Peyer's patch (tissue), 4 donors: ENCODE measurements around the gene CSMD2. TPM values are rescaled to one million over a fixed set of nuclear protein-coding genes. Genes with fewer than 3 reads are reported as not detected.

Source experiments
- DNase-seq, 3 donors: peaks; one replicate each; pipeline ENCODE4 v3.0.0-alpha.2; 2017 to 2019
- H3K27ac ChIP-seq, 4 donors: fragments of 200-600 bp; sonication (generic); one replicate each; pipeline ENCODE4 v1.5.1; 2016 to 2019
- H3K27me3 ChIP-seq, 2 donors: fragments of 200-600 bp; sonication (generic); one replicate each; pipeline ENCODE4 v1.5.1; 2019
- H3K36me3 ChIP-seq, 3 donors: fragments of 200-600 bp; sonication (generic); one replicate each; pipeline ENCODE4 v1.5.1; 2016 to 2019
- H3K4me1 ChIP-seq, 4 donors: fragments of 200-600 bp; sonication (generic); one replicate each; pipeline ENCODE4 v1.5.1; 2016 to 2019
- H3K4me3 ChIP-seq, 4 donors: fragments of 200-600 bp; sonication (generic); 1 replicate in 3 of 4; 2 replicates in 1 of 4; pipeline ENCODE4 v1.5.1; 2016 to 2019; ENCODE audit warnings: mild to moderate bottlenecking in 1 of 4
- H3K9me3 ChIP-seq, 4 donors: fragments of 200-600 bp; sonication (generic); one replicate each; pipeline ENCODE4 v1.5.1; 2016 to 2019; ENCODE audit warnings: mild to moderate bottlenecking in 1 of 4
- POLR2A ChIP-seq, 2 donors: fragments of 450-650 bp; IDR thresholded peaks; one replicate each; pipeline ENCODE4 v1.5.1; 2017; ENCODE audit warnings: antibody characterized with exemption in 2 of 2, mild to moderate bottlenecking in 2 of 2, moderate library complexity in 2 of 2
- total RNA-seq, 4 donors: library from RNA; depleted of rRNA; stranded (reverse); fragments of >200 nt; gene quantifications; one replicate each; pipeline ENCODE4 v1.1.0, GENCODE V29; 2016
- TF ChIP-seq, protein P1 (sequence below), 6 experiments: fragments of 450-650 bp in 4 of 6; fragments of 200-600 bp in 2 of 6; sonication (generic) in 1 of 6; IDR thresholded peaks; one replicate each; pipeline ENCODE4 v1.5.1; 2017 to 2019; ENCODE audit warnings: antibody characterized with exemption in 6 of 6, mild to moderate bottlenecking in 3 of 6, moderate library complexity in 1 of 6

The CSMD2 gene
- total RNA-seq, 4 donors from 2014 or later, result under 0.01 to 1.2 (median 0.70) TPM

DNA sequence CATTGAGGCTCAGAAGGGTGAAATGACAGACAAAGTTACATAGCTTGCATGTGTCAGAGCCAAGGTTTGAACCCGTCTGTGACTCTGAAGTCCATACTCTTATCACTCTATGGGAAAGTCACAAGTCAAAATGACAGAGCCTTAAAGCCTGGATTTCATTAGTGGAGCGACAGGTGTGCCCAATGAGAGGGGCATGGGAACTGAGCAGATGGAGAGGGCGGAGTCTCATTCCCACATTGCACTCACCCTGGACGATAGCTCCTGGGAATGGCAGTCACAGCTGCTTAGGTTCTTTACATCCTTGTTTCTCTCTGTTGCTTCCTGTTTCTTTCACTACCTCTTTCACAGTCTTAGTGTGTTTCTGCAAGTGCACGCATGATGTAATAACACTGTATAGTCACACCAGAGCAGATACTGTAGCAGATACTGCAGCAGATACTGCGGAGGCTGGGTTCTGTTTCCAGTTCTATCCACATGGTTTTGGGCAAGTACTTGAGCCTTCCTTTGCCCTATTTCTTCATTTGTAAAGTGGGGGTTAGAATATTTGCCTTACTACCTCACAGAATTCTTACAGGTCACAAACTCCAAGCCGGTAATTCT, 565.4 kb downstream of the CSMD2 start:
- Histone ChIP-seq H3K27me3 (no peaks in the 10 kb centered on the region), H3K36me3 (no peaks in the 10 kb centered on the region), H3K9me3 (no peaks in the 10 kb centered on the region), H3K4me3 (no peak overlapping the region), H3K4me1 (no peaks in the 10 kb centered on the region), H3K27ac (no peak overlapping the region)
- no peak for DNase-seq
- TF ChIP-seq POLR2A (IDR thresholded peaks at IDR 0.05), result no peak
- TF ChIP-seq, protein P1, sequence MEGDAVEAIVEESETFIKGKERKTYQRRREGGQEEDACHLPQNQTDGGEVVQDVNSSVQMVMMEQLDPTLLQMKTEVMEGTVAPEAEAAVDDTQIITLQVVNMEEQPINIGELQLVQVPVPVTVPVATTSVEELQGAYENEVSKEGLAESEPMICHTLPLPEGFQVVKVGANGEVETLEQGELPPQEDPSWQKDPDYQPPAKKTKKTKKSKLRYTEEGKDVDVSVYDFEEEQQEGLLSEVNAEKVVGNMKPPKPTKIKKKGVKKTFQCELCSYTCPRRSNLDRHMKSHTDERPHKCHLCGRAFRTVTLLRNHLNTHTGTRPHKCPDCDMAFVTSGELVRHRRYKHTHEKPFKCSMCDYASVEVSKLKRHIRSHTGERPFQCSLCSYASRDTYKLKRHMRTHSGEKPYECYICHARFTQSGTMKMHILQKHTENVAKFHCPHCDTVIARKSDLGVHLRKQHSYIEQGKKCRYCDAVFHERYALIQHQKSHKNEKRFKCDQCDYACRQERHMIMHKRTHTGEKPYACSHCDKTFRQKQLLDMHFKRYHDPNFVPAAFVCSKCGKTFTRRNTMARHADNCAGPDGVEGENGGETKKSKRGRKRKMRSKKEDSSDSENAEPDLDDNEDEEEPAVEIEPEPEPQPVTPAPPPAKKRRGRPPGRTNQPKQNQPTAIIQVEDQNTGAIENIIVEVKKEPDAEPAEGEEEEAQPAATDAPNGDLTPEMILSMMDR (IDR thresholded peaks at IDR 0.05), result no peak

DNA sequence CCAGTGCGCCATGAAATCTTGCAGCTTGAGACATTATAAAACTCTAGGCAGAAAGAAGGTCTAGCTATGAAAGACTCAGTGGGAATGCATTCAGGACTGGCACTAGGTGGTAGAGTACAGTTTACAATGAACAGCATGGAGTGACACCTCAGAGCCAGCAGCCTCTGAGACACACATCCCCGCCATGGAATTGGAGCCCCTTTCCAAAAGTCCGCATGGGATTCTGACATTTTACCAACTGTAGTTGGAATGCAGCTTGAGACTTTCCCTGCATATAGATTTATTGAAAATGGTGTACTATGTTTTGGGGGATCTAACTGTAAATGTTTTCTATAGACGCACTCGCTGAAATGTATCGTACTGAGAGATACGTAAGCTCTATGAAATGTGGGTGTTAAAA, 576.3 kb downstream of the CSMD2 start:
- Histone ChIP-seq H3K4me3 (no peak overlapping the region), H3K4me1 (no peaks in the 10 kb centered on the region), H3K27me3 (no peaks in the 10 kb centered on the region), H3K36me3 (no peaks in the 10 kb centered on the region), H3K27ac (no peak overlapping the region), H3K9me3 (no peaks in the 10 kb centered on the region)
- DNase-seq, result no peak
- TF ChIP-seq, protein P1 (IDR thresholded peaks at IDR 0.05), result no peak
- no peak for TF ChIP-seq POLR2A (IDR thresholded peaks at IDR 0.05)

DNA sequence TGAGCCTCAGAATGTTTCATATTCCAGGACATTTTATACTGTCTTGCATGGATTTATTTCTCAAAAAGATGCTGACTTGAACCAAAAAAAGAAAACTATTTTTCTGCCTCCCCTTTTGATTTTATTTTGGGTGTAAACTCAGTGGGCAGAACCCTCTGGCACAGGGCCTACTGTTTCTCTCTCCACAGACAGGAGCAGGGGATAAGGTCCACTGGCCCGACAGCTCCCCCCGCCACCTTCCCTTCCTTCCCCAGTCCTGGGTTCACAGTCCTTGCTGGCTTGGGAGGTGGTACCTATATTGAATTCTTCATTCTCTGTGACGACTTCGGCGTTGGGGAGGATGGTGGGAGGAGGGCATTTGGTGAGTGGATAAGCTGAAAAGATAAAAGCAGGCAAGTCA, 578.2 kb downstream of the CSMD2 start:
- no peak for DNase-seq
- H3K9me3 ChIP-seq, result no peaks in the 10 kb centered on the region
- no peak overlapping the region for H3K27ac ChIP-seq
- H3K36me3 ChIP-seq, result no peaks in the 10 kb centered on the region
- TF ChIP-seq POLR2A (IDR thresholded peaks at IDR 0.05), result no peak
- TF ChIP-seq, protein P1 (IDR thresholded peaks at IDR 0.05), result no peak
- H3K27me3 ChIP-seq, result no peaks in the 10 kb centered on the region
- no peak overlapping the region for H3K4me3 ChIP-seq
- H3K4me1 ChIP-seq, result no peaks in the 10 kb centered on the region

DNA sequence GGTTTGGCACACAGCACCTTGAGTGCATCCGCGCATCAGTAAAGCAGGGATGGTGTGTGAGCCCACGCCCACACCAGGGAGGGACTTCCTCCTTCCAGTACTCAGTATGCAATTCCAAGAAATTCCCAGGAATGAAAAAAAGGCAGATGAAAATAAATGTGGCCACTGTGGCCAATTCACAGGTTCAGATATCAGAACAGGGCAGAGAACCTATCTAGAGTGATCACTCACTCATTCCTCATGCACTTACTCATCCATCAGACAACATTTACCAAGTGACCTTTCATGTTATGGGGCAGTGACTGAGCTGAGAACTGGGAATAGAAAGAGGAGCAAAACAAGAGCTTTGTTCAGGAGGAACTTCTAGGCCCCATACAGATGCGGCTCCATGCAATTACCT, 578.9 kb downstream of the CSMD2 start:
- Histone ChIP-seq H3K27me3 (no peaks in the 10 kb centered on the region), H3K4me3 (no peak overlapping the region), H3K4me1 (no peaks in the 10 kb centered on the region)

DNA sequence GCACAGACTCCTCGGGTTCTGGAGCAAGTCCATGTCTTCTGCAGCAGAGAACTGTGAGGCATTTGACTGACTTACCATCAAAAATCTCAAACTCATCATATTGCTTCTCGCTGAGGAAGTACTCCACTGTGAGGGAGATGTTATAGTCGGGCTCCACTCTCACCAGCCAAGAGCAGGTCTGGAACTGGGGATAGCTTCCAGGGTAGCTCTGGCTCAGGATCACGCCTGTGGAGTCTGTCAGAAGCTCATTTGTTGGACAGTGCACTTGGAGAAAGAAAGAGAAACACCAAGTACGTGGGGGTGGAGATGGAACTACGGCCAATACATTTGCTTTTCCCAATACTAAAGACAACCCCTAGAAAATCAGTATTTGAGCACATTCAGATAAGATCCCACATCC, 581.5 kb downstream of the CSMD2 start:
- Histone ChIP-seq H3K27me3 (no peaks in the 10 kb centered on the region), H3K36me3 (no peaks in the 10 kb centered on the region), H3K4me1 (no peaks in the 10 kb centered on the region), H3K4me3 (no peak overlapping the region), H3K9me3 (no peaks in the 10 kb centered on the region), H3K27ac (no peak overlapping the region)
- no peak for TF ChIP-seq POLR2A (IDR thresholded peaks at IDR 0.05)
- TF ChIP-seq, protein P1 (IDR thresholded peaks at IDR 0.05), result no peak
- DNase-seq, result no peak

More for the DNA sequence above, 578.9 kb downstream of the CSMD2 start:
- Histone ChIP-seq H3K9me3 (no peaks in the 10 kb centered on the region), H3K27ac (no peak overlapping the region), H3K36me3 (no peaks in the 10 kb centered on the region)
- DNase-seq, result no peak
- TF ChIP-seq, protein P1 (IDR thresholded peaks at IDR 0.05), result no peak
- TF ChIP-seq POLR2A (IDR thresholded peaks at IDR 0.05), result no peak
